ENCODE results near the gene MEGF10. TPM values are rescaled to one million over a fixed set of nuclear protein-coding genes. Genes with fewer than 3 reads are reported as not detected.
"Not testable (repeated sequence)": the region's sequence is repeated elsewhere in the genome, so short reads cannot be mapped to it uniquely, and the experiment has no call there.

Gene MEGF10
- total and polyA plus RNA-seq, 2 of the 8 experiments (the other 6 are each of a cell fraction or from before 2014, with no cell fraction given) = 38.2 to 53.1 TPM

- TF ChIP-seq POU5F1 (IDR thresholded peaks at IDR 0.05; ENCODE audit: low read depth, low read length) = peak; percentile 21; the same call in 1 of the 2 replicates
- TF ChIP-seq BCL11A (IDR thresholded peaks at IDR 0.05; ENCODE audit: low read depth in 2 of 2, low read length in 2 of 2) = peak in 1 of 2 experiments; percentile 79
Observed at GRCh38 chr5:127307868-127308267, 17.3 kb downstream of the MEGF10 start (continued).

- peaks cover 0 to 76% of the 10 kb centered on the region in 2 experiments; a peak in 2 of 4 replicates for H3K79me2 ChIP-seq (ENCODE audit: control insufficient read depth in 1 of 2, insufficient read depth in 2 of 2, low read length in 2 of 2)
- FAIRE-seq = peak; percentile 36
- H2BK12ac ChIP-seq (ENCODE audit: low read depth, low read length); H3K23ac ChIP-seq (ENCODE audit: insufficient read length); H2AK5ac ChIP-seq (ENCODE audit: low read depth, low read length); H2BK15ac ChIP-seq (ENCODE audit: low read length); H3K36me3 ChIP-seq (ENCODE audit: control insufficient read depth in 2 of 4, insufficient read depth in 4 of 4, low read length in 3 of 4); H4K8ac ChIP-seq (ENCODE audit: extremely low read depth, insufficient read depth, low read length); H2AFZ ChIP-seq (ENCODE audit: low read length); DNase-seq (ENCODE audit: low read depth in 1 of 2, low spot score in 2 of 2); H3K4me3 ChIP-seq (ENCODE audit: extremely low read depth in 1 of 4, insufficient read depth in 2 of 4, low read depth in 3 of 4, low read length in 4 of 4); H3K9me3 ChIP-seq (ENCODE audit: insufficient read depth in 2 of 2, low read depth in 1 of 2, low read length in 1 of 2); H3K27me3 ChIP-seq (replicated peaks in 1 of 4; ENCODE audit: control insufficient read depth in 3 of 4, extremely low read depth in 1 of 4, insufficient read depth in 3 of 4, low read length in 3 of 4); H3K79me1 ChIP-seq (ENCODE audit: low read depth, low read length); H4K20me1 ChIP-seq (replicated peaks in 1 of 2; ENCODE audit: control insufficient read depth in 1 of 2, insufficient read depth in 2 of 2, low read length in 2 of 2); H2BK120ac ChIP-seq (replicated peaks; ENCODE audit: low read depth, low read length); H3K18ac ChIP-seq (ENCODE audit: extremely low read depth, low read length); H3K23me2 ChIP-seq (ENCODE audit: low read depth, low read length); H2BK20ac ChIP-seq (ENCODE audit: low read length); H3K56ac ChIP-seq (replicated peaks; ENCODE audit: insufficient read length, low read depth, low read length); H3K9ac ChIP-seq (replicated peaks in 1 of 4; ENCODE audit: extremely low read depth in 1 of 4, low read depth in 3 of 4, low read length in 3 of 4); H2BK5ac ChIP-seq (ENCODE audit: low read depth, low read length); H3K14ac ChIP-seq (ENCODE audit: insufficient read length); H4K91ac ChIP-seq (replicated peaks; ENCODE audit: insufficient read length, low read length); H3K4ac ChIP-seq (replicated peaks; ENCODE audit: insufficient read length, low read depth, low read length): not testable (repeated sequence)
- peak overlapping the region in 1 of 2 experiments; percentile 19; a peak in 1 of 4 replicates for H3K4me2 ChIP-seq (ENCODE audit: insufficient read depth in 1 of 2, low read depth in 2 of 2, low read length in 2 of 2)
- H3K4me1 ChIP-seq (replicated peaks in 1 of 4; ENCODE audit: control insufficient read depth in 3 of 4, insufficient read depth in 4 of 4, low read length in 3 of 4) = peaks cover 6 to 19% (median 15%) of the 10 kb centered on the region in 4 experiments
- WGBS, 2 experiments (ENCODE audit: extremely low coverage in 1 of 2, insufficient coverage in 1 of 2, insufficient read length in 1 of 2, insufficient replicate concordance in 2 of 2, low coverage in 1 of 2, low lambda C conversion rate in 2 of 2, missing lambda C conversion rate in 1 of 2) = 53% methylated on average over 5 of the region's 7 CpGs; no CpG with 5 or more reads in 1 of the 2 experiments
- ChIA-PET CTCF (ENCODE audit: partially characterized antibody) (interaction anchor here (1.4 to 1.8 kb wide), 2 partner anchors 10 to 182 kb away, joined by 4 to 9 read pairs; no protein-coding TSS in a partner anchor), POLR2A (ENCODE audit: partially characterized antibody) (interaction anchor here (1.1 to 1.2 kb wide), 2 partner anchors 16 to 28 kb away, joined by 3 to 4 read pairs; no protein-coding TSS in a partner anchor)
- H3K27ac ChIP-seq (ENCODE audit: low read depth, low read length) = 0 out of 2 replicates have a peak overlapping the region, but pooled peaks have one; percentile 6
- peak overlapping the region; percentile 14 for H4K5ac ChIP-seq (ENCODE audit: insufficient read length, low read depth, low read length)
Observed at GRCh38 chr5:127308325-127308724, 17.7 kb downstream of the MEGF10 start.

Measured in H1 (cell line).